GM12891 (cell line): ENCODE measurements around the gene ADGRG2.

Experiments used
- POLR2A ChIP-seq: IDR thresholded peaks from 2 replicates; pipeline ENCODE4 v1.6.1; 2011; ENCODE audit warnings: low read depth, low read length, control low read depth
- POLR2AphosphoS5 ChIP-seq: IDR thresholded peaks from 2 replicates; pipeline ENCODE4 v1.6.1; 2011; ENCODE audit warnings: low read depth, low read length, control low read depth
- TAF1 ChIP-seq: IDR thresholded peaks from 2 replicates; pipeline ENCODE4 v1.6.1; 2011; ENCODE audit warnings: low read depth, low read length, control low read depth

DNA sequence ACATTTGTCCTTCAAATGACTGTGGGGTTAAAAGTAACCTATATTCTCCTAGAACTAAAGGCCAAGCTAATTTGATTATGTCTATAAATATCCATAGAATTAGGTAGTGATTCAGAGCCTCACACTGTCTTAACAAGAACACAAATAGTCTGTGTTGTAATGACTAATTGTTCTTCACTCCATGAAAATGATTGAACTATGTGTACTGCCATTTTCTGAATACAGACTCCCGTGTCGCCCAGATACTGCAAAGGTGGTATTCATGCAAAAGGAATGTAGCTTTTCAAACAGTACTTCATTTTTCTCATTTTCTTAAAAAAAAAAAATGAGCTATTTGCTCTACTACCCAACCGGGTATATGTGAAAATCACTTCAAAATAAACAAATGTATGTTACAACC is 127.0 kb downstream of the ADGRG2 start:
- TF ChIP-seq POLR2A: no peak
- no peak for TF ChIP-seq POLR2AphosphoS5
- TF ChIP-seq TAF1: no peak
